Placental pericyte (primary cell): Measurements from ENCODE around the gene RGS19. TPM values are rescaled to one million over a fixed set of nuclear protein-coding genes. Genes with fewer than 3 reads are reported as not detected.

Experiments
- small RNA-seq: library from RNA; depleted of rRNA; stranded (forward); fragments of <200 nt; gene quantifications from one replicate; pipeline ENCODE3, GENCODE V24; 2012; ENCODE audit warnings: low replicate concordance
- total RNA-seq: library from RNA; depleted of rRNA; stranded (reverse); fragments of >200 nt; gene quantifications from 2 replicates; pipeline ENCODE4 v1.2.3, GENCODE V29; 2012

The RGS19 gene, protein sequence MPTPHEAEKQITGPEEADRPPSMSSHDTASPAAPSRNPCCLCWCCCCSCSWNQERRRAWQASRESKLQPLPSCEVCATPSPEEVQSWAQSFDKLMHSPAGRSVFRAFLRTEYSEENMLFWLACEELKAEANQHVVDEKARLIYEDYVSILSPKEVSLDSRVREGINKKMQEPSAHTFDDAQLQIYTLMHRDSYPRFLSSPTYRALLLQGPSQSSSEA
- total RNA-seq = 12.0 and 39.1 TPM in 2 replicates

DNA sequence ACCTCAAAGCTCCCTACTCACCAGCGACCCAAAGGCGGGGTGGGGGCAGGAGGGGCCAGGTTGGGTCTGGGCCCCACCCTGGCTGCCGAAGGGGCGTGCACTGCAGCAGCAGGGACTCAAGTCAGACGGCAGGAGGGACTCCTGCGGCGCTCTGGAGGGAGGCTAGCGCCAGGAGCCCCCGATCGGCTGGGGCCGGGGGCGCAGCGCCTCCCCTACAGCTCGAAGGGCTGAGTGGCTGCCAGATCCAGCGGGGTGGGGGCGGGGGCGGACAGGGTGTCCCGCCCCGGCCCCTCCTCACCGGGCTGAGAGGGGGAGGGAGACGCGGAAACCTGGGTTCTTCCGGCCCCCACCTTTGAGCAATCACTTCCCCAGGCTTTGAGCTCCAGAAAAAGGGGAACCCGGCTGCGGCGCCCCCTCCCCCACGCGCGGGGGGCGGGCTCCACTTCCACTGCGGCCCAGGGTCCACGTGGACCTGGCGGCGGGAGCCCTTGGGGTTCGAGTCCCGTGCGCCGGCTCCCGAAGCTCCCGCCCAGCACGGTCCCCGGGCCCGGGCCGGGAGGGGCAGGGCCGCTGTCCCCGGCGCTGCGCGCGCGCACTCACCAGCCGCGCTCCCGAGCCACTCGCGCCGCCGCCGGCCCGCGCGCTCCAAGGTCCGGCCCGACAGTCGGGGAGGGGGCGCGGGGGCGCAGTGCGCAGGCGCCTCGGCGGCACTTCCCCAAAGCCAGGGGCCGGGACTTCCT is at the start of gene RGS19:
Gene RGS19, minus strand, starts transcription at position 246 of the 740 bp plus-strand sequence. CDS start 2,632 bp downstream, outside the sequence.

DNA sequence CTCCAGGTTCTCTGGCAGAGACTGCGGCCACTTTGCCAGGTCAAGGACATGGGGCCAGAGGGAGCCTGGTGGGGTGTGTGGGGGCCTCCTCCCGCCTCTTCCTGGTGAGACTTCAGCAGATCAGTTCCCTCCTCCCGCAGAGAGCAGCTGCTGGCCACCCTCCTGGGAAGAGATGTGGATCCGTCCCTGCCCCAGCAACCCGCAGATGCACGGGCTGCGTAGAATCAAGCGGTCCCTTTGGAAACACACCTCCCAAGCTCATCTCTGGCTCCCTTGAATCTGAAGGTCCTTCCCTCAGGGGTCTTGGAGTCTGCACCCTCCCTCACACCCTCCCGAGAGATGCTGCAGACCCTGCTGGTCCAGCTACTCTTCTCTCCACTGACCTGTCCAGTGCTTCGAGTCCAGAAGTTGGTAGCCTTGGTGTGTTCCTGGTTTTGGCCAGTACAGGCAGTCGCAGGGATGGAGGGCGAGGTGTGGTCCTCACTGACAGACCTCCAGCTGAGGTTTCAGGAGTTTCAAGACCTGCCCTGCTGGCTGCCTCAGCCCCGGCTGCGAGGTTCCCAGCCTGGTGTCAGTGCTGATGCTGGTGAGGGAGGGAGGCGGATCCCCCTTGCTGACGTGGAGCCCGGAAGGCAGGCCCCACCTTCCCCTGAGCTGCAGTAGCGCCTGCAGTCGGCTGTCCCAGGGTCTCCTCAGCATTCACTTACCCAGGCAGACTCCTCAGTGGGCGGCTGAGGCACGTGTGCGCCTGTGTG is 27.8 kb upstream of the RGS19 start, which contains the start of gene NPBWR2:
Gene NPBWR2, minus strand, starts transcription at position 585 of the 755 bp plus-strand sequence. CDS start 734 bp downstream, outside the sequence.

DNA sequence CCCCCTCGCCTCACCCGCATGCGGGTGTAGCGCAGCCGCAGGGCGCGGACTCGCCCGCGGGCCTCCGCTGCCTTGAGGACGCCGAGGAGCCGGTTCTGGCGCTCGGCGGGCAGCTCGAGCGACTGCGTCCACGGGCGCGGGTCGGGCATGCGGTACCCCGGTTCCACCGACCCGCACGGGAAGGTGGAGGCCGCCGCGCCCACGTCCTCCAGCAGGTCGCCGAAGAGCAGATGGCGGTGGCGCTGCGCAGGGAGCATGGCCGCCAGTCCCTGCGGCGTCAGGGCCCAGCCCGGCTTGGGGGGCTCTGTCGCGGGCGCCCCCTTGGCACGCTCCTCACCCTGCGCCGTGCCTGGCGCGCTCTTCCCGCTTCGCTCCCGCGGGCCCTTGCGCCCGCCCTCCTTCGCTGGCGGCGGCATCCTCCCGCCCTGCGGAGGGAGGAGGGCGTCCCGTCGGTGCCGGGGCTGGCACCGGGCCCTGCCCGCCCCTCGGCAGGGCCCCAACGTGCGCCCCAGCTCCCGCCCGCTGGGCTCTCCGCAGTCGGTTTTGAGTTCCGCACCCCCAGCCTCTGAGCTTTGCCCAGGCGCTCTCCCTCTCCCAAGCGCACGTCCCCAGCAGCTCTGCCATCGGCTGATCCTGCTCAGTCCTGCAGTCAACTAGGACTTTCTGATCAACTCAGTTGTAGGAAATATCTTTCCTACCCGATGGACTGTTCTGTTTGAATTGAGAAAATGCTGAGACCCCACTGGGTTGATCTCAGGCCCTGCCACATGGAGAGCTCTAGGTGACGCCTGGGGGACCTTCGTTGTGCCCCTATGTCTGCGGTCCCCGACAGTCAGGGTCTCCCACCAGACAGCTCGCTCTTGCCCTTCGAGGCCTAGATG is 4.7 kb upstream of the RGS19 start, which contains the start of gene LKAAEAR1:
Gene LKAAEAR1, minus strand, starts transcription at position 595 of the 881 bp plus-strand sequence. Its CDS starts 179 bp downstream, at position 416.

DNA sequence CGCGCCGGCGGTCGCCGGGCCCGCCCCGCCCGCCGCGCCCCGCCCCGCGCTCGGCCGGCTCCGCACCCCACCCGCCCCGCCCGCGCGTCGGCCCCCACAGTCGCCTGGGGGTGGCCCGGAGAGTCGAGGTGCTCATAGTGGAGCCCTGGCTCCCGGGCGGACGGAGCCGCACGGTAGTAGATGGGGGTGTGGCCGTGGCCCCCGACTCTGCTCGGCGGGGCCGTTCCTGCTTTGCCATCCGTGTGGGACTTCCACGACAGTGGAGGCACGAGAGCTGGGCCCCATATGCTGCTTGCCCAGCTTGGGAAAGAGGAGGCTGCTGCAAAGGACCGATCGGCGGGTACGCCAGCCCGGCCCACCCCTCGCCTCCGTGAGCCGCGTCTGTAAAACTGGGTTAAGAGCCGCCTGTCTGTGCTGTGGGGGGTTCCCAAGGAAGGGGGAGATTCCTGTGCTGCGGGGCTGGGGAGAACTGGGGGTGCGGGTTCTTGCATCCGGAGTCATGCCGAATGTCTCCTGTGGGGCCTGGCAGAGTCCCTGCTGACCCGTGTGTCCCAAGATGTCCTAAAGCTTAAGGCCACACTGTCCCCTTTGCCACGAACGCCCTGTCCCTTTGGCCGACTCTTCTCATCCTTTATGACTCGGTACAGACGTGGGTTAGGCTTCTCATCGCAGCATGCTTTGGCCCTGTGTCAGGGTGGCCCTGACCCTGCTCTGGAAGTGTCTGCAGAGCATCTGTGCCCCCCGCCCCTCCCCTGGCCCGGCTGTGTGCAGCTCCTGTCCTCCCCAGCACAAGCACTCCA is 895 bp upstream of the RGS19 start, which contains the start of gene OPRL1:
Gene OPRL1, plus strand, starts transcription at position 70 of the 800 bp plus-strand sequence. CDS start 12,639 bp downstream, outside the sequence.

DNA sequence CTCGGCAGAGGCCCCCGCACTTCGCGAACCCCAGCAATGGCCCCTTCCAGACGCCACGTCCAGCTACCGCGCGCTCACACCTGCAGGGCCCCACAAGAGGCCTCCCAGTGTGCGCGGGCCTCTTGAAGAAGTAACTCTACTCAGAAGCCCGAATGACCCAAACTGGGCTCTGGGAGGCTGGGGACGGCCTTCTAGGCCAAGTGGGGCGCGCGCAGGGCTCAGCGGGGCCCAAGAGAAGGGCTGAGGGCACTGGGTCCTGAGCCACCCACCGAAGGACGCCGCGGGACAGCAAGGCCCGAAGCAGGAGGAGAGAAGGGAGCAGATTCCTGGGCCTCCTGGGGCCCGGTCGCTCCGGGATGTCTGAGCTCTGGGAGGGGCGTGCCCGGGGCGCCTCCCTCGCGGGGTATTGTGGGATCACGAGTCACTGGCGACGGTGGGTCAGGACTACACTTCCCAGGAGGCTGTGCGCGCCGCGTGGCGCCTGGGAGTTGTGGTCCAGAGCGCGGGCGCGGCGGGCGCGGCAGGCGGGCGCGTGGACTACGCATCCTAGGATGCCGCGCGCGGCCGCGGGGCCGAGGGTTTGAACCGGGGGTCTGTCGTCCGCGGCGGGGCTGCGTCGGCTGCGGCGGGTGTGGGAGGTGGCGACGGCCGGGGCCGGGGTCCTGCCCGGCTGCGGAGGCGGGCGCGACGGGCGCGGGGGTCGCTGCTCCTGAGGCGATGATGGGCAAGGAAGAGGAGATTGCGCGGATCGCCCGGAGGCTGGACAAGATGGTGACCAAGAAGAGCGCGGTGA is 16.5 kb downstream of the RGS19 start, which contains the start of gene TCEA2:
Gene TCEA2, plus strand, starts transcription at position 603 of the 793 bp plus-strand sequence. Its CDS starts 115 bp downstream, at position 718.

DNA sequence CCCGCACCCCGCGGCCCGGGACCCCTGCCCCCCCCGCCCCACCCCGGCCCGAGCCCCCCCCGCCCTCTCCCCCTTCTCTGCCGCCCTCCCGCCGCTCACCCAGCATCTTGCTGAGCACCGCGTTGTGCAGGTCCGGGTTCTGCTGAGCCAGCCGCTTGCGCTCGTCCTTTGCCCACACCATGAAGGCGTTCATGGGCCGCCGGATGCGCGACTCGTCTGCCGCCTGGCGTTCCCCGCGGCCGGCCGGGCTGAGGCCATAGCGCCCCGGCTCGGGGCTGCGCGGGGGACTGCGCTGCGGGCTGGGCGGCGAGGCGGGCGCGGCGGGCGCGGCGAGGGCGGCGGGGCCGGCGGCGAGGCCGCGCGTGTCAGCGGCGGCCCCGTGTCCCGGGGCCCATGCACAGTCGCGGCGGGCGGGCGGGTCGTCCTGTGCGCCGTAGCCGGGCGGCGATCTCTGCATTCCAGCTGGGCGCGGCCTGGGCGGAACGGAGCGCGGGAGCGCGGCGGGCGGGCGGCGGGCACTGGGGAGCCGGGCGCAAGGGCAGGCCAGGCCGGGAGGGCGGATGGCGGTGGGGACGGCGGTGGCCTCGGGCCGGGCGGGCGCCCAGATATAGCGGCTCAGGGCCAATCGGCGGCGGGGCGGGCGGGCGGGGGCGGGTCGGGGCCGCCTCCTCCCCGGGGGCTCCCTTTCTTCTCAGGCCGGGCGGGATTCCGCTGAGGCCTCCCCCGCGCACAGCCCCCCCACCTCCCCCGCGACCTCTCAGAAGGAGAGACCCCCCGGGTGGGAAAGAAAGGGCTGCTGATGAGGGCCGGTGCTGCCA is 30.0 kb downstream of the RGS19 start, which contains the start of gene SOX18:
Gene SOX18, minus strand, starts transcription at position 580 of the 818 bp plus-strand sequence. Its CDS starts 123 bp downstream, at position 457.

DNA sequence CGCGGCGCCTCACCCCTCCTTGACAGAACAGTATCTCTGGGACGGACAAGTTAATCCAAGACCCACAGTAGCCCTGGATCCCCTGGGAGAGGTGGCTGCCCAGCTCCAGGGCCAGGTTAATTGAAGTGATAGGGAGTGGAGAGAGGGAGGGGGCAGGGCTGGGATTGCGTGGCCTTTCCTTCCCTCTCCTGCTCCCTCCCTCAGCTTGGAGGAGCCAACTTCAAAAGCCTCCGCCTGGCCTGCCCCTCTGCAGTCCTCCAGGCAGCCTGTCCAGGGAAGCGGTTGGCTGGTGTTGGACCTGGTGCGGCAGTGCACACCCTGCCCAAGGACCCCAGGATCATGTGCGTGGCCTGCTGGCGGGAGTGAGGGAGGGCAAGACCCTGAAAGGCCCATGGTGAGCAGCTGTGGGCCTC is 43.4 kb downstream of the RGS19 start, which contains the start of gene C20orf204:
Gene C20orf204, plus strand, starts transcription at position 250 of the 413 bp plus-strand sequence. Its CDS starts 142 bp downstream, at position 392.

Small RNAs within 50 kb of the gene (small RNA-seq; reads per million reads assigned to genes)
- gene AL355803.1 (not detected), gene MIR6813 (0.26 reads per million)

Other genes starting within 250 kb of the RGS19 start
- 3.3 and 20.5 TPM in 2 replicates for gene ZBTB46, start 248.3 kb downstream of the RGS19 start, total RNA-seq
- gene ABHD16B, start 218.0 kb downstream of the RGS19 start, total RNA-seq = not detected in 2 replicates
- gene TPD52L2, start 214.2 kb downstream of the RGS19 start, total RNA-seq = 145 and 153 TPM in 2 replicates
- 51.9 and 77.0 TPM in 2 replicates for gene DNAJC5, start 184.4 kb downstream of the RGS19 start, total RNA-seq
- gene UCKL1, start 123.1 kb downstream of the RGS19 start, total RNA-seq = 21.2 and 33.5 TPM in 2 replicates
- gene ZNF512B, start 109.6 kb downstream of the RGS19 start, total RNA-seq = 10.9 and 16.0 TPM in 2 replicates
- 1.7 and 2.6 TPM in 2 replicates for gene SAMD10, start 99.9 kb downstream of the RGS19 start, total RNA-seq
- gene PRPF6, start 98.4 kb downstream of the RGS19 start, total RNA-seq = 48.2 and 74.4 TPM in 2 replicates
- gene C20orf204, start 43.3 kb downstream of the RGS19 start, total RNA-seq = 0.88 and 1.4 TPM in 2 replicates
- gene SOX18, start 29.9 kb downstream of the RGS19 start, total RNA-seq = 0.43 TPM in 1 of 2 replicates, not detected in the other
- 13.9 and 27.6 TPM in 2 replicates for gene TCEA2, start 16.3 kb downstream of the RGS19 start, total RNA-seq
- 0.86 and 0.88 TPM in 2 replicates for gene OPRL1, start 564 bp upstream of the RGS19 start, total RNA-seq
- gene LKAAEAR1, start 4.9 kb upstream of the RGS19 start, total RNA-seq = 0.43 TPM in 1 of 2 replicates, not detected in the other
- not detected in 2 replicates for gene NPBWR2, start 28.0 kb upstream of the RGS19 start, total RNA-seq
- not detected in 2 replicates for gene MYT1, start 84.9 kb upstream of the RGS19 start, total RNA-seq
- gene PCMTD2, start 176.2 kb upstream of the RGS19 start, total RNA-seq = 38.7 and 53.6 TPM in 2 replicates